Measurements from ENCODE around the gene GRIK4. TPM values are rescaled to one million over a fixed set of nuclear protein-coding genes. Genes with fewer than 3 reads are reported as not detected.

Gene GRIK4
- total RNA-seq, 1 donor from 2014 or later = 4.3 TPM

DNA sequence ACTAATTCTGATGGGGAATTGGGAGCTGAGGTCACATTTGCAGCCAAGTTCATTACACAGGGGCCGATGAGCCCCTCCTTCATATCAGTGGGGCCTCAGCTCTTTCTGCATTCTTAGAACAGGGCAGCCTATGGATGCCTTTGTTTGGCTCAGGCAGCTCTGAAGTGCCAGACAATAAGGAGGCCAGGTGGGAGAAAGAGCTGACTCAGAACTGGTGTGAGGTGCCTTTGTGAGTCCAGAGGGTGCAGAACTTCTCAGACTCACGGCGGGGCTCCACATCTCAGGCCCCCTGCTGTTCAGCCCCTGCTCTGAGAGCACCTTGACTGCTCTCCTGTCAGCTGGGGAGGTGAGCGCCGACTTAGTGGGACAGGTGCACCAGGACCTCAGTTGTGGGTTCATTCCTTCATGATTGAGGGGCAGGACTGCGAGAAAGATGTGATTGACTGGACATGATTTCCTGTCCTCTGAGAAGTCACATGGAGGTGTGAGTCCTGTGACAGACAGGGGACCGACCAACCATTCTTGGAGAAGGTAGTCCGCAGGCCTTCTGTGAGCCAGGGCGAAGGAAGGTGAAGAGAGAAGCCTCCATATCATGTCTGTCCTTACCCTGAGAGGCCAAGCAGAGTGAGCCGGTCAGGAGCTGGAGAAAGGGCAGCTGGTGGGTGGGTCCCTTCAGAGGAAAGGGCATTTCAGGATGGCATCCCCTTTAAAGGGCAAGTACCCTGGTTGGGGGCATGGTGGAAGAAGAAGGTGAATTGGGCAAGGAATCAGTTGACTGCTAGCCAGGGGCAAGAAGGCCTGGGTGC, 267.3 kb downstream of the GRIK4 start:
- intact Hi-C loops (cut with DNase I) = no loop called here

DNA sequence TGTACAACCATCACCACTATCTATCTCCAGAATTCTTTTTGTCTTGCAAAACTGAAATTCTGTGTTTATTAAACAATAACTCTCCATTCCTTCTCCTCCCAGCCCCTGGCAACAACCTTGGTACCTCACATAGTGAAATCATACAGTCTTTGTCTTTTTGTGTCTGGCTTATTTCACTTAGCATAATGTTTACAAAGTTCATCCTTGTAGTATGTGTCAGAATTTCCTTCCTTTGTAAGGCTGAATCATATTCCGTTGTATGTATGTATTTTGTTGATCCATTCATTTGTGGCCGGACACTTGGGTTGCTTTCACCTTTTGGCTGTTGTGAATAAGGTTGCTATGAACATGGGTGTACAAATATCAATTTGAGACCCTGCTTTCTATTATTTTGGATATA, 268.7 kb downstream of the GRIK4 start:
- TF ChIP-seq, protein P1, sequence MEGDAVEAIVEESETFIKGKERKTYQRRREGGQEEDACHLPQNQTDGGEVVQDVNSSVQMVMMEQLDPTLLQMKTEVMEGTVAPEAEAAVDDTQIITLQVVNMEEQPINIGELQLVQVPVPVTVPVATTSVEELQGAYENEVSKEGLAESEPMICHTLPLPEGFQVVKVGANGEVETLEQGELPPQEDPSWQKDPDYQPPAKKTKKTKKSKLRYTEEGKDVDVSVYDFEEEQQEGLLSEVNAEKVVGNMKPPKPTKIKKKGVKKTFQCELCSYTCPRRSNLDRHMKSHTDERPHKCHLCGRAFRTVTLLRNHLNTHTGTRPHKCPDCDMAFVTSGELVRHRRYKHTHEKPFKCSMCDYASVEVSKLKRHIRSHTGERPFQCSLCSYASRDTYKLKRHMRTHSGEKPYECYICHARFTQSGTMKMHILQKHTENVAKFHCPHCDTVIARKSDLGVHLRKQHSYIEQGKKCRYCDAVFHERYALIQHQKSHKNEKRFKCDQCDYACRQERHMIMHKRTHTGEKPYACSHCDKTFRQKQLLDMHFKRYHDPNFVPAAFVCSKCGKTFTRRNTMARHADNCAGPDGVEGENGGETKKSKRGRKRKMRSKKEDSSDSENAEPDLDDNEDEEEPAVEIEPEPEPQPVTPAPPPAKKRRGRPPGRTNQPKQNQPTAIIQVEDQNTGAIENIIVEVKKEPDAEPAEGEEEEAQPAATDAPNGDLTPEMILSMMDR (IDR thresholded peaks at IDR 0.05) = no peak
- H3K27me3 ChIP-seq = no peaks in the 10 kb centered on the region
- no peaks in the 10 kb centered on the region for H3K9me3 ChIP-seq
- H3K27ac ChIP-seq = no peak overlapping the region
- no peak for DNase-seq
- no peak overlapping the region for H3K4me3 ChIP-seq
- ATAC-seq = no peak
- H3K4me1 ChIP-seq = no peaks in the 10 kb centered on the region
- intact Hi-C loops (cut with DNase I) = no loop called here
- H3K36me3 ChIP-seq = no peaks in the 10 kb centered on the region

More for the DNA sequence above, 267.3 kb downstream of the GRIK4 start:
- Histone ChIP-seq H3K4me1 (no peaks in the 10 kb centered on the region), H3K27ac (no peak overlapping the region), H3K27me3 (no peaks in the 10 kb centered on the region), H3K4me3 (no peak overlapping the region), H3K9me3 (no peaks in the 10 kb centered on the region), H3K36me3 (no peaks in the 10 kb centered on the region)
- DNase-seq (no peak), ATAC-seq (no peak)
- TF ChIP-seq, protein P1 (IDR thresholded peaks at IDR 0.05) = no peak

DNA sequence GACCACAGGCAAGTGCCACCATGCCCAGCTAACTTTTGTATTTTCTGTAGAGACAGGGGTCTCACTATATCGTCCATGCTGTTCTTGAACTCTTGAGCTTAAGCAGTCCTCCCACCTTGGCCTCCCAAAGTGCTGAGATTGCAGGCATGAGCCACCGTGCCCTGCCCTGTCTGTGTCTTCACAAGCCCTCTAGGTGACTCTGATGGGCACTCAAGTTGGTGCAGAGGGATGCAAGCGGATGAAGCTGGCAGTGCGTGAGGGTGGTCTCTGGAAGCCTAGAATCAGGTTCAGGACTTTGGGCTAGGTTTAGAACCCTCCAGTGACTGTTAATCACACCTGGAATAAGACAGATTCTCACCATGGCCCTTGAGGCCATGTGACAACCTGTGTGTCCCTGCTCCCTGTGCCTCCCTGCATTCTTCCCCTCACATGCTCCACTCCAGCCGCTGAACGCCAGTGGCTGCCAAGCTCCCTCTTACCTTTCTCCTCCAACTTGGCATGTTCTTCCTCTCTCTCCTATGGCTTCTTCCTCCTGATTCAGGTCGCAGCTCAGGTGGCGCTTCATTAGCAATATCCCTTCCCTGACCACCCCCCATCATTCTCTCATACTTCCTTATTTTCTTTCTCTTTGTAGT, 270.1 kb downstream of the GRIK4 start:
- no peak for DNase-seq
- Histone ChIP-seq H3K4me3 (no peak overlapping the region), H3K36me3 (no peaks in the 10 kb centered on the region), H3K9me3 (no peaks in the 10 kb centered on the region), H3K27ac (no peak overlapping the region), H3K27me3 (no peaks in the 10 kb centered on the region), H3K4me1 (no peaks in the 10 kb centered on the region)
- intact Hi-C loops (cut with DNase I) = no loop called here
- ATAC-seq = no peak
- TF ChIP-seq, protein P1 (IDR thresholded peaks at IDR 0.05) = no peak

DNA sequence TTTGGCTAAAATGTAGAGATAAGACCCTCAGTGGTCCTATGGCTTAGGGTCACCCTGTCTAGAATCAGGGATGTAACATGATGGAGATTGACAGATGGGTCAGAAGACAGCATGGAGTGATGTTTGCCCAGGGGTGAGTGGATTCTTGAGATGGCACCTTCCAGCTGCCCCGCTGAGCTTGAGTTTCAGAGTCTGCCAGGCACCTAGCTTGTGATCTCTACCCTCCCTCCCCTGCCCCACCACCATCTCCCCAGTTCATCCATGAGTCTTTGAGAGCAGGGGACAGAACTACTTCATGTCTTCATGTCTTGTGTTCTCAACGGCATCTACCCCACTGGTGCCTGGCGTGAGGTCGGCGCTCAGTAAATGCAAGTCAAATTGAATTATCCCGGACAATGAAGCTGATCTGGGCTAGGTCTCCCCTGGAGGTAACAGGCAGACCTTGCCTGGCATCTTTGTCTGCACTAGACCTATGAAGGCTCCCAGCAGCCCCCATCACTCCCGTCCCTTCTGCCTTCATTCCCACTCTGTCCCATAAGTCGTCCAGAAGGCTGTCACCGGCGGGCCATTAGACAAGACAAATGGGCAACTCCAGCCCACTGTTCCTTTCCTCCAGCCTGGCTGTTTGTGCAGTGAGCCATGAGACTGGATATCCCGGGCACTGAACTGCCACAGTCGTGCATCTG, 273.2 kb downstream of the GRIK4 start:
- intact Hi-C loops (cut with DNase I) = no loop called here
- Histone ChIP-seq H3K36me3 (no peaks in the 10 kb centered on the region), H3K27me3 (peaks cover 7% of the 10 kb centered on the region), H3K4me1 (no peaks in the 10 kb centered on the region), H3K4me3 (no peak overlapping the region), H3K9me3 (no peaks in the 10 kb centered on the region), H3K27ac (no peak overlapping the region)
- ATAC-seq = no peak
- TF ChIP-seq, protein P1 (IDR thresholded peaks at IDR 0.05) = no peak
- DNase-seq = no peak

DNA sequence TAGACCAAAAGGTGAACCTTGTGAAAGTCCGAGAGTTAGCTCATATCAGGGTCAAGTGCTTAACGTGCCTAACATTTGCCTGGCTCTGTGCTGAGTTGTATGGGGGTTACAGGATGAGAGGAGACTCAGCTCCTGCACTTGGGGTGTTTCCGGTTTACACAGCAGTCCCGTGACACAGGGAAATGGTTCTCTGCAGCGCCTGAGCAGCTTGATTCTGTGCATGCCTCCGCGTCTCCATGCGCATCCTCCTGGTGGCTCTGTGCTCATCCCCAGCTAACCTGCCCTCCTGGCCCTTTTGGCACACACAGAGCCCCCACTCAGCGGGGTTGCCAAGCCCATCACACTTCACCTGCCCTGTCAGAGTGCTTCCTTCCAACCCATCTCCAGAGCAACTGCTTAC, 274.0 kb downstream of the GRIK4 start:
- peaks cover 7% of the 10 kb centered on the region for H3K27me3 ChIP-seq
- H3K4me1 ChIP-seq = no peaks in the 10 kb centered on the region

More for the DNA sequence above, 274.0 kb downstream of the GRIK4 start:
- TF ChIP-seq, protein P1 (IDR thresholded peaks at IDR 0.05) = no peak
- Histone ChIP-seq H3K36me3 (no peaks in the 10 kb centered on the region), H3K9me3 (no peaks in the 10 kb centered on the region), H3K27ac (no peak overlapping the region), H3K4me3 (no peak overlapping the region)
- intact Hi-C loops (cut with DNase I) = no loop called here
- ATAC-seq = no peak
- no peak for DNase-seq

Data from upper lobe of right lung (tissue), 1 donor.